Muscle of back (tissue), 10 donors: ENCODE results near the gene LHCGR. TPM values are rescaled to one million over a fixed set of nuclear protein-coding genes. Genes with fewer than 3 reads are reported as not detected.

ENCODE experiments used
- polyA plus RNA-seq, 10 donors: library from polyadenylated mRNA; unstranded; fragments of 120-200 nt; gene quantifications; one replicate each; pipeline ENCODE4 v1.2.1, GENCODE V29; 2013; ENCODE audit not compliant: insufficient read length in 10 of 10

Gene LHCGR
- polyA plus RNA-seq, 10 donors, result 0.12 to 0.35 (median 0.19) TPM

Other genes with a start within 250 kb of the LHCGR start
- gene STON1, start 225.6 kb downstream of the LHCGR start, polyA plus RNA-seq, result 10 to 100 TPM in 4 of 10 donors, 1 to 10 TPM in 6; 7.7 to 15.8 (median 9.3) TPM
- gene GTF2A1L, start 137.9 kb downstream of the LHCGR start, polyA plus RNA-seq, result under 1 TPM in 6 of 10 donors, not detected in 4; 0.20 to 0.63 (median 0.45) TPM